Activated CD4-positive, alpha-beta T cell treated with anti-CD3 and anti-CD28 coated beads for 48 hours (primary cell): Measurements from ENCODE around the gene NBPF1.
"Not testable (repeated sequence)": the region's sequence is repeated elsewhere in the genome, so short reads cannot be mapped to it uniquely, and the experiment has no call there.

Experiments used
- DNase-seq: peaks from one replicate; pipeline ENCODE4 v3.0.0-alpha.2; 2020

Gene NBPF1

DNA sequence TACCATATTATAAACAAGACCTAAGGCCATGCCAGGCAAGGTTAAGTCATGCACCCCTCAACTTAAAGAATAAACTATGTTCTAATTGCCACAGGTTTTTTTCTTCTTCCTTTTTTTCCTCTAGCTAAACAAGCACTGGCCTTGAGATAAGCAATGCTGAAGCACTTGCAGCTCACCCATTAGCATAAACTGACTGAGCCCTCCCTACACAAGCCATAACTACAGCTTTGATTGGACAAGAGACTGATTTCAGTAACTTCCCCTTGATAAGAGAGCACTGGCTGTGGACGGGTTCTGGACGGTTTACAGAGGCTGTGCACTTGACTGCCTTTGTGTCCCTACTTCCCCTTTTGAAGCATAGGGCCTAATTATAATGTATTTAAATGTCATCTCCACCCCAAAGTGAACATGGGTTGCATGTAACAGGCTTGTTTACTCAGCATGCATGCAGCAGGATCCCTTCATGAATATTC, 72.9 kb downstream of the NBPF1 start:
- DNase-seq: not testable (repeated sequence)

DNA sequence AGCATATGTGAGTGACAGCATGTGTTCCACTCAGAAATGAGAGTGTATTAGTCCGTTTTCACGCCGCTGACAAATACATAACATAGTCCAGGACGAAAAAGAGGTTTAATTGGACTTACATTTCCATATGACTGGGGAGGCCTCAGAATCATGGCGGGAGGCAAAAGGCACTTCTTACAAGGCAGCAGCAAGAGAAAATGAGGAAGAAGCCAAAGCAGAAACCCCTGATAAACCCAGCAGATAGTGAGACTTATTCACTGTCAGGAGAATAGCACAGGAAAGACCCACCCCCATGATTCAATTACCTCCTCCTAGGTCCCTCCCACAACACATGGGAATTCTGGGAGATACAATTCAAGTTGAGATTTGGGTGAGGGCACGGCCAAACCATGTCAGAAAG, 75.8 kb downstream of the NBPF1 start:
- not testable (repeated sequence) for DNase-seq

DNA sequence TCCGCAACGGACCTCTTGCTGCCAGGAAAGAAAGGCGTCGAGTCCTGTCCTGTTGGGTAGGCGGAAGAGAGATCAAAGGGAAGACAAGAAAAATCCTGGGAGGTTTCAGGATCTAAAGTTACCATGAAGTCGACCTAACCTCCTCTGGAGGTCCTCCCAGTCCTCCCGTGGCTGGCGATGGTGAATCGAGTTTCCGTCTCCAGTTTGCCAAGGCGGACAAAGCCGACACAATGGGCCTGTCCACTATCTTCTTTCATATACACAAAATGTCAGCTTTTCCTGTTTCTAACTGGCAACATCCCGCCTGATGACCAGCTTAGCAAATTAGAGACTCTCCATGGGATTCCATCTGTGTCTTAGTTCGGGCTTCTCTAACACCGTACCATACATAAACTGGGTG, 76.6 kb downstream of the NBPF1 start:
- DNase-seq: not testable (repeated sequence)

DNA sequence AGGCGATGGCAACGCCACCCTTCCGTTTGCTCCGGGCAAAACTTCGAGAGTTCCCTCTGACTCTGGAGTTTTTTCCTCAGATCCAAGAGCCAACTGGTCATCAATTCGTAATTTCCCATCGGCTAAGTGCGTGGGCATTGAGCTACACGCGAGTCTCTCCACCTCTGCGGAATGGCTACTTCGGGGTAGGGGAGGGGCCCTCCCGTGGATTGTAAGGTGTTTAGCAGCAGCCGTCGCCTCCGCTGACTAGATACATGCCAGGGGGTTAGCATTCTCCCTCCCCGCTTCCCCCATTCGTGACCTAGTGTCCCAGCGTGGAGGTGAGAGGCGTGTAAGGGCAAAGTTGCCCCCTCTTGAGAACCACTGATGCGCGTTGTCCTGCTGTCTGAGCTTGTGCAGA, 77.5 kb downstream of the NBPF1 start:
- DNase-seq: not testable (repeated sequence)

DNA sequence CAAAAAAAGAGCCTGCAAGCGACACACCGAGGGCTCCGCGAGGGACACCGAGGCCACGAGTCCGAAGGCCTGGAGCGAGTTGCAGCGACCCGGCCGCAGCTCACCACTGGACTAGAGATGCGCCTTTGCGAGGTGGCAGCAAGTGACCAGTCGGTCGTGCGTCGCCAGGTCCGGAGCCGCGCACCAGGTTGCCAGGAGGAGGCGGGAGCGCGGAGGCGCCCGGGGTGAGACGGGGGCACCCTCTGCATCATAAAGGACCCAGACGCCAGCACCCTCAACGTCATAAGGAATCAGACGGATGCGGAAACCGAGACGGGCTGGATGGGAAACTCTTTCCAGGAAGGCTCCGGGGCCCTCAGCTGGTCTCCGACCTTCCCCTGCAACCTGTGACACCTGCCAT, 77.9 kb downstream of the NBPF1 start:
- DNase-seq: not testable (repeated sequence)

DNA sequence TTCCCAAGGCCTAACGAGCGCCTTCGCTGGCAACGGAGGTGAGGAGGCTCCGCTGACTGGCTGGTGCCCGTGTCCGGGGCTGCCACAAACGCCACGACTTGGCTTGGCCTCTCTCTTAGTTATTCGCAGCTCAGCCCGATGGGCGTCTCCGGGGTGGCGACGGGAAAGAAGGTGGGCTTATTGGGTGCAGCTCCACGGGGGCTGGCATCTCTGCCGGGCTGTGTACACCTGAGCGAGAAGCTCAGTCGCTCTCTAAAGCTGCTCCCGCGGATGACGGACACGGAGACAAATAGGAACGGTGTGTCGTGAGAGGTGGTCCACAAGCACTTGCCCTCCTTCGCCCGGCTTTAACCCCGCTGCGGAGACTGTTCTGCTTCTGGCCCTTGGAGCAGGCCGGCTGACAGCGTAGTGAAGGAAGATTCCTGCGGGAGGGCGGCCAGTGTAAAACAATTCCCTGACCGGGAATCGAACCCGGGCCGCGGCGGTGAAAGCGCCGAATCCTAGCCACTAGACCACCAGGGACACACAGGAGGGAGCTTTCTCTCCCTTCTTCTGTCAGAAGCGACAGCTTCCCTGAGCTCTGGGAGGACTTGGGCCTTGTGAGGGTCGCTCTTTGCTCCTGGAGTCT, 78.4 kb downstream of the NBPF1 start:
- DNase-seq: peak; percentile 70

DNA sequence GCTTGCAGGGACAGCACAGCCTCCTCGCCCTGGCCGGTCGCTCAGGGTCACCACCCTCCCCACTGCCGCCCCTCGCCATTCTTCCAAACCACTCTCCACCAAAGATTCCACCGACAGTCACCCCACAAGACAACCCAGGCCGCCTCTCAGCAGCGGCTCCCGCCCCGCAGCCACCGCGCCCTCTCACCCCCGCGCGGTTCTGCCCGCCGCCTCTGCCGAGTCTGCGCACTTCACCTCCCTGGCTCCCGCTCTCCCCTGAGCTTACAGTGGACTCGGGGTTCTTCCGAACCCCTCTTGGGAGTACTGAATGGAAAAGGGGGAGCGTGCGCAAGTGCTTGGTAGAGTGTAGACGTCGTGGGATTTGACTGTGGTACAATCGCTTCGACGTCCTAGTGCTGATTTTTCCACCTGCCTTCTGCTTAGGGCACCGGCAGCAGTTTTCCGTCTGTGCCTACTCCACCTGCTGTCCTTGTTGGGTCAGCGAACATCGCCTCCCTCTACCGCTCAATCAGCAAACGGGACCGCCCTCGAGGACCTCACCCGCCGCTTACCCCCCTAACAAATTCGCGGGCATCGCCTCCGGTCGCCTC, 79.0 kb downstream of the NBPF1 start:
- DNase-seq: peak; percentile 13

DNA sequence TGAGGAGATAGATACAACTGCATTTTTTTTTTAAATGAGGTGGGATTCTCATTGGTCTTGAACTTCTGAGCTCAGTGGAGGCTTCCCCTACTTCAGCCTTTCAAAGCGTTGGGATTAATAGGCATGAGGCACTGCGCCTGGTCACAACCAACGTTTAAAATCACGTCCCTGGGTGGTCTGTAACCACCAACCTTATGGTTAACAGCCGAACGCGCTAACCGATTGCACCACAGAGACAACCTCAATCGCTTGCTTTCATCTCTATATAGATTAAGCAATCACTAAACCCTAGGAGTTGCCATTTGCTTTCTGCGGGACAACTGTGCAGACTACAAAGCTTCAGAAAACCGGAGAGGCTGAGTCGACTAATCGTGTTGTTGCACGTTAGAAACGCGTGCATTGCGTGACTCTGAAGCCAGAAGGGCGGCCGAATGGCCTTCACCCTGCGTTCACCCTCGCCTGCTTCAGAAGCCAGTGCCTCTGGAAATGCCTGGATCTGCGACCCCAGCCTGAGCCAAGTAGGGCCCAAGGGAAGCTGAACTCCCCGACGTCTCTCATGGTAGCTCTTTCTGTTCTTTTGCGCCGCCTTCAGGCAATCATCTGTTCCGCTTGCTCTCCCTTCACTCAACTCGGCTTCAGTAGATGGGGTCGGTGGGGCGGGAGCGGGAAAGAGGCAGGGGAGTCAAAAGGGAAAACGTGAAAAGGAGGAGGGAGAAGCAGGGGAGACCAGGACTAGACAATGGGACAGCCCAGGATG, 81.0 kb downstream of the NBPF1 start:
- DNase-seq: not testable (repeated sequence)

DNA sequence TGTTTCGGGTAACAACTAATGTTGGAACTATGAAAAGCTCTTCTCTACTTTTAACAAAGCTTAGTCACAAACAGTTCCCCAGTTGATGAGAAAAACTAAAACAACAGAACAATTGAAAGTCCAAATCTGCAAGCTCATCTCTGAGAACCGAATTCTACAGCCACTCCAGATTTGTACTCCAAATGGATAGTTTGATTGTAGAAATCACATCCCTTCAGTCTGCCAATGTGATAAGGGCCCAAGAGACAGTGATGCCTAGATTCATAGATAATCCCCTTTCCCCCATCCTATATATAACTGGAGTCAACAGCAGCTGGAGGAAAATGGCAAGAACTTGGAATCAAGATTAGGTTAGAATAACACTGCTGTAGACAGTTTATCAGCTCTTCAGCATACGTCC, 85.0 kb downstream of the NBPF1 start:
- not testable (repeated sequence) for DNase-seq

DNA sequence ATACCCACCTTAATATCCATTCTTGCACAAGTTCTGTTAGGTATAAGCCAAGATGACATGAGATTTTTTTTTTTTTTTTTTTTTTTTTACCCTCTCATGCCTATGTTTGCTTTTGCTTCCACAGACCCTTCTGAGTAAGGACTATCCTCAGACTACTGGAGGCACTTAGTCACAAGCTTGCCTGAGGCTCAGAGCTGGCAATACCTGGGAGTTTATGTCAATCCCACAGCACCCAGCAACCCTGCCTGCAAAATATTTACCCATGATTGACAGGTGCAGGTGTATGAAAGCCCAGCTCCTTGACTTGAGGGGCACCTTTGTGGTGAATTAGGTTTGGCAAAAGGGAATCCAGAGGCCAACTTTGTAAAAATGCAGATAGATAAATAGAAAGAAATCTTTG, 87.6 kb downstream of the NBPF1 start:
- DNase-seq: not testable (repeated sequence)

DNA sequence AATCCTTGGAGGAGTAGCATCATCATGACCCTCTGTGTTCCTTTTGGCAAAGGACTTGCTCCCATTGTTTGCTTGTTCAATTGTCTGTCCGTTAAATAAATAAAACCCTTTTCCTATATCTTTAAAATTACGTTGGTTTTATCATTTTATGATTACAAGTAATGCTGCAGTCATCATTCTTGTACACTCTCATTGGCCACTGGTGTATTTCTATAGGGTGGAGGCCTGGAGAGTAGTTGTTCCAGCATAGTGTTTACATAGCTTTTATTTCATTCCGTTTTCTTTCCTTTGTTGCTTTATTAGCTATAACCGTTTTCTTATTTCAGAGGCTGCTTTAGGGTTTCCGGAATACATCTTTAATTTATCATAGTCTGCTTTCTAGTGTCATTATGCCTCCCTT, 91.7 kb downstream of the NBPF1 start:
- DNase-seq: not testable (repeated sequence)

DNA sequence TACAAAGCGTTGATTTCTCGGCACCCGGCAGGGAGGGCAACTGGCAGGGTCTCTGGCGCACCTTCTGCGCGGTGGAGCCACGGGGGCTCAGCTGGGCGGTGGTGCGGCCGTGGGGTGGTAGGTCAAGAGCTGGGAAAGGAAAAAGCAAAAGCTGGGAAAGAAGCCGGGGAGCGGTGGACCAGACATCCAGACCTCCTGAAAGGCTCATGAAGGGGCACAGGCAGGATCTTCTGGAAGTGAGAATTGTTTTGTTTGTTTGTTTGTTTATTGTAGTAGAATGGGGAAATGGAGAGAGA, 92.1 kb downstream of the NBPF1 start:
- DNase-seq: no peak

DNA sequence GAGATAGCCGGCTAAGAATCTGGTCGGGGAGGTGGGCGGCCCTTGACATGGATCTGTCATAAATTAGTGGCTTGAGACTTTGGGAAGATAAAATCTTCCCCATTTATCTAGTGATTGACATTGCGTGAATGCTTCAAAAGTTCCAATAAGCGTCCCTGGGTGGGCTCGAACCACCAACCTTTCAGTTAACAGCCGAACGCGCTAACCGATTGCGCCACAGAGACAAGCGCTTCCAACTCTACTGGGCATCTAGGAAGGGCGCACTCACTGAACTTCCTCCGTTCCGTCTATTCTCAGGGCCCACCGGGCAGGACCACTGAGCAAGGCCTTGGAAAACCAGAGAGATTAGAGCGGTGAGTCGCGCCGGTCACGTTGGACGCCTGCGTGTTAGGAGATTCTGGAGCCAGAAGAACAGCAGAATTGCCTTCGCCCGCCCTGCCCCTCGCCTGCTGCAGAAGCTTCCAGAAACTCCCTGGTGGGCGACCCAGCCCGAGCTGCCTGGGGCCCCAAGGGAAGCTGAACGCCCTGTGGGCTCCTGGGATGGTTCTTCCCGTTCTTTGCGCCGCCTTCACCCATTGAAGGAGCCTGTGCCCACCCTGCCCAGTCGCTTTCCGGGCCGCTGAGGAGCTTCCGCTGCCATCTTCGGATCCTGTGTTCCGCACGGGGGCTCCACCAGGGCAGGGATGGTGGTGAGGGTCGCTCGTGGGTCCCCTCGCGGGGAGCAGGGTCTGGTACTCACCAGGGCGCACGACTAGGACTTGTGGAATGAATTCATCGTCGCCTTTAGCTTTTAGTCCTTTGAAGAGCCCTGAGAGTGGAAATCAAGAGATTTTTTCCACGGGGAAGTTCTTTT, 92.7 kb downstream of the NBPF1 start:
- DNase-seq: peak; percentile 22

DNA sequence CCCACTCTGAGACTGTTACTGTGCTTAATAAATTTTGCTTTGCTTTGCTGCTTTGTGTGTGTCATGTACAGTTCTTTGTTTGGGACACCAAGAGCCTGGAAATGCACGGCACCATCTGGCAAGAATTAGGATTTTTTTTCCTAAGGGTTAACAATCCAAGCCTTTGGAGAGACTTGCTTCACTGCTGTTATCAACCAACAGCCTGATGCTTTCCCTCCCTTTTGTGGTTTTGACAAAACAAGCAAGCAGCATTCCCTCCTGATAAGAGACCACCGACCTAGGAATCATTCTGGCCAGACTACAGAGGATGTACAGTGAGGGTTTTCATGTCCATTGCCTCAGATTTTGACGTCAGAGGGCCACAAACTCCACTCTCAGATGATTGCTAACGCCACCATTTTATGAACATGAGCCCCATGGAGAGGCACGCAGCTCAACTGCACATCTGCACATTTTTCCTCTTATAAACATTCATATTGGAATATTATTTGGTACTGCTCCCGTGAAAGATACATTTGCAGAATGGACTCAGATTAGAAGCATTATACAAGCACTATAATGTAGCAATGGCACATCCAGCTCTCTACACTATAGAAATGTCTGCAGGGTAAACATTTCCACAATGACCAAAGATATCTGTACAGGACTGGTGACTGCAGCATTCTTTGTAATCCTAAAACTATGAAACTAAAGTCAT, 94.0 kb downstream of the NBPF1 start:
- DNase-seq: not testable (repeated sequence)

DNA sequence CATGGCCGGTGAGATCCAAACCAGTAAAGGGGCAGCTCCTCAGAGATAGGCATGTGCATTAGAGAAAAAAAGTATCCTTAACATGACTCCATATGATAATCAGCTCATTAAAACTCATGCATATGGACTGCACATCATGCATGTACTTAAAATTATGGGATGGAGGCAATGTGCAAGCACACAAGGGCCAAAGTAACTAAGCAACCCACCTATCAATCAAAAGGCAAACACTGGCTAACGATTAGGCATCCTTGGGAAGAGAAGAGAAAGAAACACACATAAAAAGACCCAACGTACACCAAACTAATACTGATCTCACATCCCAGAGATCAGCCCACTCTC, 94.5 kb downstream of the NBPF1 start:
- not testable (repeated sequence) for DNase-seq

DNA sequence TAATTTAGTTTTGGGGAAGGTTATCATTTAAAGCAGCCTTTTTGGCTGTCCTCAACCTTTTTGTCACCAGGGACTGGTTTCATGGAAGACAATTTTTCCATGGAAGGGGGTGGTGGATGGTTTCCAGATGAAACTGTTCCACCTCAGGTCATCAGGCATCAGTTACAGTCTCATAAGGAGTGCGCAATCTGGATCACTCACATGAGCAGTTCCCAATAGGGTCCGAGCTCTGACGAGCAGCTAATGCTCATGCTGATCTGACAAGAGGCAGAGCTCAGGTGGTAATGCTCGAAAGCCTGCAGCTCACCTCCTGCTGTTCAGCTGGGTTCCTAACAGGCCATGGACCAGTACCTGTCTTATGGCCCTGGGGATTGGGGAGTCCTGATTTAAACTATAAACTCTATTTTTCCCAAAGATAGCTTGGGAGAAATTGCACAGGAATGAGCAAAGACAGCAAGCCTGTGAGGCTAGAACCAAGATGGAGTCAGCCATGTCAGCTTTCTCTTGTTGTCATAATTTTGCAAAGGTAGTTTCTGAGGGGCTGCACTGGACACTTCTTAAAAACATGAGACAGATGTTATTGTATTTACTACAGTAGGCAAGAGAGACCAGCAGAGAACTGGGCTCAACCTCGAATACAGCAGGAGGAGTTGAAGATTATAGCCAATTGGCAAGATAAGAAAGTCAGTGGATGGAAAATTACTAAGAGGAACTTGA, 96.5 kb downstream of the NBPF1 start:
- not testable (repeated sequence) for DNase-seq

DNA sequence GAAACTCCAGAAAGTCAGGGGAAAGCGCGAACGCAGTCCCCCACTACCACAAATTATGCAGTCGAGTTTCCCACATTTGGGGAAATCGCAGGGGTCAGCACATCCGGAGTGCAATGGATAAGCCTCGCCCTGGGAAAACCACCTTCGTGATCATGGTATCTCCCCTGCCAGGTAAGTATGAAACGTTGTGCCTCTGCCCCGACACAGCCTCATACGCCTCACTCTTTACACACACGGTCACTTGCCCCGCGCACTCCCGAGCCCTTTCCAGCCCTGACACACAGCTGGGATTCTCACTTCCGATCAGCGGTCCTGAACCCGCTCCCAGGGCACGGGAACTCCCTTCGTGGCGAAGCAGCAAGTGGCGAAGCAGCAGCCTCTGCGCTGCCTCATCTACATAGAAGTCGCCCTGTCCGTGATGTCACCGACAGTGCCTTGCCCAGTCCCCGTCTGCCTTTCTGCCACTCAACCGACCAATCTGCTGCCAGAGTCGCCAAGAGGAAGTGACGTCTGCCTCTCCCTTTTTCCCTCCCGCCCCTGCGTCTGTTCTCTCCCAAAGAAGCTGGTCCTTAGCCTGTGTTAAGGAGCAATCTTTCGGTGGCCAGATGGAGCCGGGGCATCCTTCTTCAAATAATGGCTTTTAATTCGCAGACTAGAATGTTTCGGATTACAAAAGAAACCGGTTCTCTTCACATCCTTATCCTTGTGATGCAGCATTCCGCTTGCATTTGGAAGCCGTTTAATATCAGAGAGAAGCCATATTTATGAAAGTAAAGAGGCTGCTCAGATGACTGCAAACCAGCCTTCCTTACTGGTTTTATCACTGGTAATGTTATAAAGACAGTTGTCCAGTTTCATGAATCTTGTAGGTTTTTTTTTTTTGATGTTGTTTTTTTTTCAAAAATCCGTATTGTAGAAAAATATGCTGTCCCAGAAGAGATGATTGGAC, 99.0 kb downstream of the NBPF1 start, which contains the start of gene RNU1-1:
Gene RNU1-1 (minus strand): TSS at position 179 of the 949 bp plus-strand sequence.
- peak; percentile 70 for DNase-seq

DNA sequence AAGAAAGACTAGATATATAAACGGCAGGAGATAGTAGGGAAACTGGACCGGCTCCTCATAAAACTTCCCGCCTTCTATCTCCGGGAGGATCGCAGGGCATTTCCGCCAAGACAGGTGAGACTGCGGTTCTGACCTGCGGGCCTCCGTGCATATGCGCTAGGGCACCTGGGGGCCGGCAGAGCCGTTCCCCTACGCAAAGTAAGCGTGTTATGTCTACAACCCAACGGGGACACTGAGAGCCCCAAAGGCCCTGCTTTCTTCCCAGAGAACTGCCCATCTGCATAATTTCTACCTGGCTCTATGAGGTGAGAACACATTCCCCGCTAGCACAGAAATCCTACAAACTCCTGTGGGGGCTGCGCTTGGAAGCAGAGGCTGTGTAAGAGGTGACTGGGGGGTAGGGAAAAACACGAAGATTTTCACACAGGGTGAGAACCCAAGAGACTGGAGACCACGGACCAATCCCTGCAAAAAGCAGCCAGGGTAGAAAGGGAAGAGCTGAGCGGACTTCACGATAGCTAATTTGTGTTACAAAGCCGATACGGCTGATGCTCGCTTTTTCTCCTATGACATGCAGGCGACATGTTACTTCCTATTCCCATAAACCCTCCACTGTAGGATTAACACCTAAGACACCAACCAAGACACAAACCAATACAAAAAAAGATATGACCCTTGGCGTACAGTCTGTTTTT, 99.8 kb downstream of the NBPF1 start:
- DNase-seq: peak; percentile 81

DNA sequence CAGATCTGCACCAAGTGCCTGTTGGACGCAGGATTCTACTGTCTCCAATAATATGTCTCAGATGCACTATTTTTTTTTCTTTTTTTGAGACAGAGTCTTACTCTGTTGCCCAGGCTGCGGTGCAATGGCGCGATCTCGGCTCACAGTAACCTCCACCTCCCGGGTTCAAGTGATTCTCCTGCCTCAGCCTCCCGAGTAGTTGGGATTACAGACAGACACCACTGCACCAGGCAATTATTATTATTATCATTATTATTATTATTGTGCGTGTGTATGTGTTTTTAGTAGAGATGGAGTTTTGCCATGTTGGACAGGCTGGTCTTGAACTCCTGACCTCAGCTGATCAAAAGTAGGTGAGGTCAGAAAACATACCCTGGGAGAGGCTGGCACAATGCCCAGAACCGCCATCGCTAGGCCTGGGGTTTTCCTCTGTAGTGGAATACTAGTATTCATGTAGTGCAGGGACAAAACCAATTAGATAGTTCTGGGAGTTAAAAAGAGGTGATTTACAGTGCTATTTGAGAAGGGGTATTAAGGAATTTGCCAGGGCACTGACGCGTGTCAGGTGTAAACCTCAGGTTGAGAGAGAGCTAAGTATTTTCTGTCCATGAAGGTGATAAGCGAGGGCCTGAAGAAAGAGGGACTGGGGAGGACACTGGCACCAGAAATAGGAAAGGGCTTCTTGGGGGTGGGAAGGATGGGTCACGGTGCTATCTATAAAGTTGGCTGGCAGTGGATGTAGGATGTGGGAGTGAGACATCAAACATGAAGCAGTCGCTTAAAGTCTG, 100.5 kb downstream of the NBPF1 start:
- DNase-seq: peak; percentile 49
